CD4-positive, alpha-beta T cell treated with Interleukin-15 for 4 hours (primary cell): ENCODE results near the gene SUGCT.

Experiments
- DNase-seq: peaks from one replicate; pipeline ENCODE4 v3.0.0-alpha.2; 2020; ENCODE audit warnings: low spot score

Gene SUGCT

GRCh38 chr7:40784176-40784575 is 649.4 kb downstream of the SUGCT start:
- no peak for DNase-seq

- no peak for DNase-seq
Measured at GRCh38 chr7:40786909-40787308, 652.1 kb downstream of the SUGCT start.

DNA sequence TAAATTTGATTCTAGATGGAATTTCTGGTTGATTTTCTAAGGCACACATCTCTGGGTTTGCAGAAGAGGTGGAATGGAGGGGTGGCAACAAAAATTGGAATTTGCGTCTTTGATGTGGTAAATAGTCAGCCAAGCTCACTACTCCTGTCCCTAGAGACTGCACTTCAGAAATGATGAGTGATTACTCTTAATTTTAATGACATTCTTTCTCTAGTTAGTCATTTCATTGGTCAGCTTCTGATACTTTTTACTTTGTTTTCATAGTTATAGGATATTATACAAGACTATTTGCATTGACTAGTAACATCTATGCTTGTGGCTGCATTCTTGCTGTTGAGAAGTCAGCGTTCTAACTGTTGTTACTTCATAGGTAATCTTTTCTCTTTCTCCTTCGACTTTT is 658.3 kb downstream of the SUGCT start:
- no peak for DNase-seq

DNA sequence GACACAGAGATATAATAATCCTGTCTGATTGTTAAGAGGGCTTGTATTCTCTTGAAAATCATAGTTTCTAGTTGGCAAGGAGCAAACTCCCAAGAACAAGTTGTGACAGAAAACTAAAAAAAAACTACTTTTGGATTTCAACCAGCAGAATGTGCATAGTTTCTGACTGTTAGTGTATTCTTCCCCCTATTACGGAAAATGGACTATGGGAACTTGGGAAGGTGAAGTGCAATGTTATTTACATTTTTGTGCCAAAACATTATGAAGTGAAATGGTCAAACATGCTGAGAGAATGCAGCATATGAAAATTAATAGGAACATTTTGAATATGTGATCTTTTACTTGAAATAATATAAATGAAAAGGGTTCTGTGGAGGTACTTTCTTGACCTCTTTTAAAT is 660.8 kb downstream of the SUGCT start:
- DNase-seq: no peak

GRCh38 chr7:40796723-40797122 is 661.9 kb downstream of the SUGCT start:
- DNase-seq: no peak

- DNase-seq: no peak
Measured at GRCh38 chr7:40798613-40799012, 663.8 kb downstream of the SUGCT start.

- no peak for DNase-seq
Measured at GRCh38 chr7:40799493-40800403, 664.9 kb downstream of the SUGCT start.

DNA sequence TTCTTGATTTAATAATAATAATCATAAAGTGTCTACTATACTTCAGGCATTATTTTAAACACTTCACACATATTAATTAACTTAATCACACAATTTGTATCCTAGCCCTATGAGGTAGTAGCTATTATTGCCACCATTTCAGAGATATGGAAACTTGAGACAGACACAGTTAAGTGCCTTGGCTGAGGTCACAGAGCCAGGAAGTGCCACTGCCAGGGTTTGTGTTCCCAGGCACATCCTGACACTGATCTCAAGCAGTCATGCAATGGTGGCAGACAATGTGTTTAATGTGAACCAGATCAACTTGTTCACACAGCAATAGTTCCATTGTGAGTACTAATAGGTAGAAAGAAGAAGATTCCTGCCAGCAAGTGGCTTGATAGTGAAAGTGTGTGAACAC is 666.0 kb downstream of the SUGCT start:
- DNase-seq: no peak

DNA sequence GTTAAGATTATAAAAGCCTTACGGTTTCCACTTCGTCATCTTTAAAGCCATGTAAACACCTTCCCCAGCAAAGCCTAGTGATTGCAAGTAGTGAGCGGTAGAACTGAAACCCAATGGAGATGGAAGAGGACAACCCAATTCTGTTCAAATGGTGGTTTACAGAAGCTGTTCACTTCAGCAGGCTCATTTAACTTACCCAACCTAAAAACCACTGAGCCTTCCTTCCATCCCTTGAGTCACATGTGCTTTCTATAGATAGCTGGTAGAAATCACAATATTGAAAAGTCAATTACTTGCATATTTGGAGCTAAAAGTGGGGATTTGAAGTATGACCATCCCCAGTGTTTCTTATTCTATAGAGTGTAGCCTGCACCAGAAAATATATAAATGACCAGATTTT is 667.7 kb downstream of the SUGCT start:
- no peak for DNase-seq

DNA sequence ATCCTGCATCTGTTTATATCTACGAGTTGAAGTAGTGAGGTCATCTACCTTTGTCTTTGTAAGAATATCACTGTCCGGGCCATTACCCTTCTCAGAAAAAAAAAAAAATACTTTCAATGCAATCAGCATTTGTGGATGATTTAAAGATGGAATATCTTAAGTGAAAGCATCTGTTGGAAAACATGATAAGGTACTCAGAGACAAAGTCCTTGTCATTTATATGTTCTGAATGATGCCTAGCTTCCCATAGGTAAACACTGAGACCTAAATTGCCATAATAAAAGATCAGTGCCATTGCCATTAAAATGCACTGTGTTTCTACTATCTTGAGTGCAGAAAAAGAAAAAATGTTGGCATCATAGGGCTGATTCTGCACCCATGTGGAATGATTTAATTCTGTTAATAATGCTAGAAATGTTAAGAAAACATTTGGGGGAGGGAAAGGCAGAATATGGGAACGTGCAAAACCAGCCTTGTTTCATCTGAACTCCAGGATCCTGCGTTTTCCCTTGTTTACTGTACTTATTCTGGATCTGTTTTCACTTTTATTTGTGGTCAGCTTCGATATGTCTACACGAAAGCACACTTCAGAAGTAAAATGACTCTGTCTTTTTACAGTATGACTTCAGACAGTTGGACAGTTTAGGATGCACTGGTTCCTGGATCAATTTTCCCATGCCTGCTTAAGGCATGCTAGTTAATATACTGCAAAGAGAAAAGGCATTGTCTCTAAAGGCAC is 669.8 kb downstream of the SUGCT start:
- DNase-seq: no peak

DNA sequence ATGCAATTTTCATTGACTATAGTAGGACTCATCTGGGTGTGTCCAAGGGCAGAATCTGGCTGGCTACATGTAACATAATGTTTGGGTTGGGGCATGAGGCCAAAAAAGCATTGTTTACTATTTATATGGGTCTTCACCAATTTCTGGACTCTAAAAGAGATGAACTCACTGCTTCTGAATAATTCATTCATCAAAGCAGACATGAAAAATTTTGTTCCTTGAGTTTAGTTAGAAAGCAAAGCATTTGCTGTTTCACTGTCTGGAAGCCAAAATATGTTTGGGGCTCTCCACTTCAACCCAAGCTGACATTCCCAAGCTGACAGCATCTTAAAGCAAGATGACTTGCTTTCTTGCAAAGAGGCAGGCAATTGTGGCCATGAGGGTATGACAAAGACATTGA is 670.6 kb downstream of the SUGCT start:
- no peak for DNase-seq

- DNase-seq: no peak
Measured at GRCh38 chr7:40808378-40808942, 673.7 kb downstream of the SUGCT start.

DNA sequence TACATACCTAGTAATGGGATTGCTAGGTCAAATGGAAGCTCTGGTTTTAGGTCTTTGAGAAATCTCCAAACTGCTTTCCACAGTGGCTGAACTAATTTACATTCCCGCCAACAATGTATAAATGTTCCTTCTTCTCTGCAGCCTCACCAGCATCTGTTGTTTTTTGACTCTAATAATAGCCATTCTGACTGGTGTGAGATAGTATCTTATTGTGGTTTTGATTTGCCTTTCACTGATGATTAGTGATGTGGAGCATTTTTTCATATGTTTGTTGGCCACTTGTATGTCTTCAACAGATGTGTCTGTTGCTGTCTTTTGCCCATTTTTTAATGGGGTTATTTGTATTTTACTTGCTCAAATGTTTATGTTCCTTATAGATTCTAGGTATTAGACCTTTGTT is 675.5 kb downstream of the SUGCT start:
- DNase-seq: no peak

- no peak for DNase-seq
Measured at GRCh38 chr7:40811666-40812065, 676.9 kb downstream of the SUGCT start.

GRCh38 chr7:40815022-40815421 is 680.2 kb downstream of the SUGCT start:
- DNase-seq: no peak

GRCh38 chr7:40815512-40815911 is 680.7 kb downstream of the SUGCT start:
- no peak for DNase-seq

DNA sequence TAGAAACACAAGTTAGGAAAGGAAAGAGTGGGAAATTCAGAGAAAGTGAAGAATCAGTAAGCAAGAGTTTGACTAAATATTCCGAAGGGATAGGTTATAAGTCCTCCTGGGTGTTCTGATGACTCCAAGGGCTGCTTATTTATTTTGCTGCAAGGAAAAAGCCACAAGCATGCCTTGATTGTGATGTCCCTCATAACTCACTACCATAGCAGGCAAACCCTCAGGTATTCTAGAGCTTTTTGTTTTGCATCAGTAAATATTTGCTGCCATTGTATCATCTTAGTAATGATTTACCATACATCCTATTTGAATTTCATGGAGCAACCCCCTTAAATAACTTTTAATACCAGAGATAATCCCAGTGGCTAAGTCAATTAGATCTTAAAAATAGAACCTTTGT is 688.1 kb downstream of the SUGCT start:
- DNase-seq: no peak

DNA sequence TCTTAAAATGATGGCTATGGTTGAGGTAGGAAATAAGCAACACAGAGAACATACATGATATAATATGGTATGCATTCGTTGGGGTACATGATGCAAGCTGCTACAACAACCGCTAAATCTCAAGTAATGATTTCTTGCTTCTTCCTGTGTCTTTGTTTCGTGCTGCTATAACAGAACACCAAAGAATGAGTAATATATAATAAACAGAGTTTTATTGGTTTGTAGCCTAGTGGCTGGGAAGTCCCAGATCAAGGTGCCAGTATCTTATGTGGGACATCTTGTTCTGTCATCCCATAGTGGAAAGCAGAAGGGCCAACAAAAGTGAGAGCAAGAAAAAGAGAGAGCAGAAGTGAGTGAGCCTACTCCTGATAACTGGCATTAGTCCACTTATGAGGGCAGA is 689.7 kb downstream of the SUGCT start:
- no peak for DNase-seq

DNA sequence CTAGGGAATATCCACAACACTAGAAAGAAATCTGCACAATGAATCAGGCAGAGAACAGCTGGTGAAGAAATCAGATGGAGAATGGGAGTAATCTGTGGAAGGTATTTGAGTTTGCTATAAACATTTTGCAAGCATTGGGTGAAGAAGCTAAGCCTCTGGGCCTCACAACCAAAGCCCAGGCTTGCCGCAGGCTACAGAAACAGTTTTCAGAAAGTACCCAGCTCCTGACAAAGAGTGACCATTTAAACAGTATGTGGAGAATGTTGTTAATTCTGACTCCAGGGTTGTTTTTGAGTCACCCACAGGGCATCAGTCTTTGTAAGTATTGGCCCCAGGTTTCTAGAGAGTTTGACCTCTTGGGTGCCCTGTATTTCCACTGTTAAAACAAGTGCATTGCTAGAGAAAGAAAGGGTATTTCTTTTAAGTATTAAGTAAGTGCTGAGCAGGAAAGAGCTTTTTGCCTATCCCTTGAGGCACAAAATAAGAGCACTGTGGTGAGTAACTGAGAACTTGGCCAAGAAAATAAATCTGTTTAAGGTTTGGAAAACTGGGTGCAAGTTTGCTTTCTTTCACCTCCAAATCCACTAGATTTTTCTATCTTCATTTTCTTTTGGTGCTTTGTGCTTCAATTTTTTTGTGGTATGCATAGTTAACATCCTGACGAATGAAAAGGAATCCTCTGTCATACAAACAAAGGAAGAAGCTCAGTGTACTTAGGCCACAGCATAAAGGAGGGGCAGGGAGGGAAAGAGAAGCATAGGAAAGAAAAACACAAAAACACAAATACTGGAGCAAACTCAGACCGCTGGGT is 691.8 kb downstream of the SUGCT start:
- no peak for DNase-seq

- DNase-seq: no peak
Measured at GRCh38 chr7:40827222-40828085, 692.6 kb downstream of the SUGCT start.
